Bronchial epithelial cell (primary cell): ENCODE measurements around the gene GMDS. TPM values are rescaled to one million over a fixed set of nuclear protein-coding genes. Genes with fewer than 3 reads are reported as not detected.
A peak's percentile ranks its signal among the peaks of the same experiment; 100 is the strongest.

Experiments used
- DNase-seq: peaks from one replicate; pipeline ENCODE4 v3.0.0-alpha.2; 2010; ENCODE audit warnings: low read depth
- FAIRE-seq: peaks from 2 replicates; lab custom pipeline; 2011; peaks lifted over from hg19 to GRCh38; lab: Jason Lieb, UNC
- H3K27me3 ChIP-seq: 2 replicates; pipeline ENCODE4 v1.5.1; 2011; ENCODE audit warnings: low read length; ENCODE audit not compliant: control insufficient read depth, insufficient read depth
- H3K36me3 ChIP-seq: 2 replicates; pipeline ENCODE4 v1.5.1; 2011; ENCODE audit warnings: low read length; ENCODE audit not compliant: control insufficient read depth, insufficient read depth
- H3K4me3 ChIP-seq: 2 replicates; pipeline ENCODE4 v1.5.1; 2011; ENCODE audit warnings: mild to moderate bottlenecking, low read depth, low read length, control low read depth
- CTCF ChIP-seq: IDR thresholded peaks from 2 replicates; pipeline ENCODE4 v1.5.1; 2011; ENCODE audit warnings: mild to moderate bottlenecking, moderate library complexity, low read length, control low read depth, inconsistent platforms; ENCODE audit not compliant: insufficient read depth, severe bottlenecking
- total RNA-seq: library from RNA; depleted of rRNA; stranded (reverse); fragments of >200 nt; gene quantifications from 2 replicates; pipeline ENCODE4 v1.2.1, GENCODE V29; 2014

GMDS gene
- total RNA-seq, 1 donor from 2014 or later, result 8.2 TPM

GRCh38 chr6:2019051-2019450 lies 226.4 kb downstream of the GMDS start:
- no peak for FAIRE-seq

GRCh38 chr6:2016040-2016439 lies 229.4 kb downstream of the GMDS start:
- H3K27me3 ChIP-seq, result no peaks in the 10 kb centered on the region
- no peak for TF ChIP-seq CTCF
- no peak for DNase-seq
- FAIRE-seq, result no peak
- no peak overlapping the region for H3K4me3 ChIP-seq
- no peaks in the 10 kb centered on the region for H3K36me3 ChIP-seq

More at GRCh38 chr6:2019051-2019450, 226.4 kb downstream of the GMDS start:
- no peak for TF ChIP-seq CTCF
- no peaks in the 10 kb centered on the region for H3K36me3 ChIP-seq
- DNase-seq, result no peak
- H3K27me3 ChIP-seq, result no peaks in the 10 kb centered on the region
- H3K4me3 ChIP-seq, result no peak overlapping the region

GRCh38 chr6:2008383-2008976 lies 236.9 kb downstream of the GMDS start:
- TF ChIP-seq CTCF, result no peak
- FAIRE-seq (no peak), DNase-seq (peak; percentile 76)
- Histone ChIP-seq H3K27me3 (no peaks in the 10 kb centered on the region), H3K36me3 (no peaks in the 10 kb centered on the region), H3K4me3 (no peak overlapping the region)

- no peak for FAIRE-seq
- H3K27me3 ChIP-seq, result no peaks in the 10 kb centered on the region
- no peak for DNase-seq
- no peak for TF ChIP-seq CTCF
- no peaks in the 10 kb centered on the region for H3K36me3 ChIP-seq
- no peak overlapping the region for H3K4me3 ChIP-seq
Measured at GRCh38 chr6:2007165-2007564, 238.2 kb downstream of the GMDS start.

GRCh38 chr6:2004888-2005287 lies 240.5 kb downstream of the GMDS start:
- Histone ChIP-seq H3K36me3 (no peaks in the 10 kb centered on the region), H3K27me3 (no peaks in the 10 kb centered on the region), H3K4me3 (no peak overlapping the region)
- TF ChIP-seq CTCF, result no peak
- DNase-seq (no peak), FAIRE-seq (no peak)

GRCh38 chr6:2000962-2001361 lies 244.4 kb downstream of the GMDS start:
- DNase-seq, result no peak
- Histone ChIP-seq H3K4me3 (no peak overlapping the region), H3K36me3 (no peaks in the 10 kb centered on the region), H3K27me3 (no peaks in the 10 kb centered on the region)
- no peak for TF ChIP-seq CTCF
- FAIRE-seq, result no peak
